GM15510 (cell line): Measurements from ENCODE around the gene NECTIN2.

ENCODE experiments used
- POLR2A ChIP-seq: IDR thresholded peaks from 3 replicates; pipeline ENCODE4 v1.6.1; 2011; ENCODE audit warnings: borderline replicate concordance; ENCODE audit not compliant: insufficient read length; ENCODE audit errors: extremely low read depth

NECTIN2 gene

GRCh38 chr19:44863990-44864389 is 17.9 kb downstream of the NECTIN2 start:
- TF ChIP-seq POLR2A = no peak

- no peak for TF ChIP-seq POLR2A
Observed at GRCh38 chr19:44865196-44865767, 19.2 kb downstream of the NECTIN2 start.

GRCh38 chr19:44866664-44867063 is 20.6 kb downstream of the NECTIN2 start:
- no peak for TF ChIP-seq POLR2A

GRCh38 chr19:44867578-44867977 is 21.5 kb downstream of the NECTIN2 start:
- no peak for TF ChIP-seq POLR2A

GRCh38 chr19:44869733-44870470 is 23.8 kb downstream of the NECTIN2 start:
- TF ChIP-seq POLR2A = no peak

- TF ChIP-seq POLR2A = no peak
Observed at GRCh38 chr19:44871809-44872208, 25.7 kb downstream of the NECTIN2 start.

GRCh38 chr19:44872661-44873060 is 26.6 kb downstream of the NECTIN2 start:
- no peak for TF ChIP-seq POLR2A

GRCh38 chr19:44874317-44874716 is 28.2 kb downstream of the NECTIN2 start:
- TF ChIP-seq POLR2A = no peak

- TF ChIP-seq POLR2A = no peak
Observed at GRCh38 chr19:44875666-44876451, 29.8 kb downstream of the NECTIN2 start.

GRCh38 chr19:44876930-44877535 is 30.9 kb downstream of the NECTIN2 start:
- no peak for TF ChIP-seq POLR2A

GRCh38 chr19:44878120-44878865 is 32.2 kb downstream of the NECTIN2 start:
- no peak for TF ChIP-seq POLR2A

- no peak for TF ChIP-seq POLR2A
Observed at GRCh38 chr19:44879309-44880065, 33.4 kb downstream of the NECTIN2 start.

- no peak for TF ChIP-seq POLR2A
Observed at GRCh38 chr19:44882063-44882462, 36.0 kb downstream of the NECTIN2 start.

- no peak for TF ChIP-seq POLR2A
Observed at GRCh38 chr19:44883922-44884321, 37.8 kb downstream of the NECTIN2 start.
